Cardiac fibroblast (primary cell): ENCODE measurements around the gene CREB3L2.
"Not testable (repeated sequence)": the region's sequence is repeated elsewhere in the genome, so short reads cannot be mapped to it uniquely, and the experiment has no call there.

Source experiments
- DNase-seq, 2 donors: peaks; one replicate each; pipeline versions ENCODE4 v3.0.0 to v3.0.0-alpha.2; 2010; ENCODE audit warnings: low read depth in 2 of 2
- H3K4me3 ChIP-seq, 2 donors: replicated peaks in 1 of 2; 1 replicate in 1 of 2; 2 replicates in 1 of 2; pipeline ENCODE4 v1.5.1; 2011; ENCODE audit warnings: low read depth in 2 of 2, low read length in 2 of 2, mild to moderate bottlenecking in 2 of 2, moderate library complexity in 1 of 2
- CTCF ChIP-seq: IDR thresholded peaks from one replicate; pipeline ENCODE4 v1.5.1; 2011; ENCODE audit warnings: low read depth, mild to moderate bottlenecking, low read length, inconsistent platforms

The CREB3L2 gene

GRCh38 chr7:137909042-137909441 is 92.8 kb downstream of the CREB3L2 start:
- TF ChIP-seq CTCF: no peak
- DNase-seq: peak in 1 of 2 donors; percentile 46
- H3K4me3 ChIP-seq: no peak overlapping the region

GRCh38 chr7:137908106-137908505 is 93.8 kb downstream of the CREB3L2 start:
- DNase-seq: no peak
- TF ChIP-seq CTCF: no peak

GRCh38 chr7:137906636-137907035 is 95.2 kb downstream of the CREB3L2 start:
- not testable (repeated sequence) for DNase-seq, H3K4me3 ChIP-seq

More at GRCh38 chr7:137908106-137908505, 93.8 kb downstream of the CREB3L2 start:
- no peak overlapping the region for H3K4me3 ChIP-seq

GRCh38 chr7:137904833-137905232 is 97.1 kb downstream of the CREB3L2 start:
- no peak overlapping the region for H3K4me3 ChIP-seq
- TF ChIP-seq CTCF: no peak
- no peak for DNase-seq

- DNase-seq: peak; percentile 81 to 86
- no peak overlapping the region for H3K4me3 ChIP-seq
- TF ChIP-seq CTCF: peak; percentile 71
These were observed 98.3 kb downstream of the CREB3L2 start for GRCh38 chr7:137903382-137904169.

GRCh38 chr7:137900137-137900536 is 101.7 kb downstream of the CREB3L2 start:
- no peak for TF ChIP-seq CTCF
- no peak overlapping the region for H3K4me3 ChIP-seq

GRCh38 chr7:137898839-137899721 is 102.8 kb downstream of the CREB3L2 start:
- no peak overlapping the region for H3K4me3 ChIP-seq

More at GRCh38 chr7:137900137-137900536, 101.7 kb downstream of the CREB3L2 start:
- DNase-seq: no peak

More at GRCh38 chr7:137898839-137899721, 102.8 kb downstream of the CREB3L2 start:
- peak; percentile 98 for TF ChIP-seq CTCF
- DNase-seq: peak; percentile 82 to 84
